ENCODE measurements around the gene TSC22D1. TPM values are rescaled to one million over a fixed set of nuclear protein-coding genes. Genes with fewer than 3 reads are reported as not detected.
"Not testable (repeated sequence)": the region's sequence is repeated elsewhere in the genome, so short reads cannot be mapped to it uniquely, and the experiment has no call there.

TSC22D1 gene
- total RNA-seq, 2 experiments from 2014 or later = 5.9 to 6.8 TPM

DNA sequence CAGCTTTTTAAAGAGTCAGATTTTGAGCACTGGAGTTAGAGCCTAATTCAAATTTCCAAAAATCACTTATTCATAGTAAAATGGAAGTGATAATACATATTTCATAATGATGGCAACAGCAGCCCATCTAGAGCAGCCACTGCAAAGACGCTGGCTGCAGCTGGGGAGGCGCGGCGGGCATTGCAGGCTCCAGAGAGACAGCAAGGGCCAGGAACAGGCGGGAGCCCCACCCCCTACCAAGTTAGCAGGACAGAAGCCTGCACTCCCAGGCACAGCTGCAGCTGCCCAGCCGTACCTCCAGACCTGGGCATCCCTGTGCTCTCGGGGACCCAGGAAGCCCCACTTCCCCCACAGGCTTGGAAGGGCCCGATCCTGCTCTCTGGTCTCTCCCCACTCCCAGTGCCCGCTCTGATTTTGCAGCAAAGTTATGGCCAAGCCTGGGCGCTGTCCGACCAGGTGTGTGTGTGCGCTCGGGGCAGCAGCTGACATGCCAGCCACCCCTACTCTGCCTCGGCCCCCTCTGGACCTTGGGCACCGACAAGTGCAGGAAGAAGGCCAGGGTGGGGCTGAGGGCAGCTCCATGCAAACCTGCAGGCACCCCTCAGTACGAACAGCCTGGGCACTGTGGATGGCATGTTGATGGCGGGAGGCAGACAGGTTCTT is 117.7 kb downstream of the TSC22D1 start:
- POLR2A ChIA-PET = no interaction called here
- CTCF ChIA-PET = interaction anchor here (1.1 kb wide), 1 partner anchor 24 kb away, joined by 3 read pairs; no protein-coding TSS in a partner anchor

GRCh38 chr13:44456212-44456611 is 119.9 kb downstream of the TSC22D1 start:
- POLR2A ChIA-PET = not testable (repeated sequence)
- CTCF ChIA-PET = interaction anchor here (0.5 kb wide), 1 partner anchor 197 kb away, joined by 3 read pairs; no protein-coding TSS in a partner anchor

- ChIA-PET CTCF (interaction anchor here (0.5 kb wide), 1 partner anchor 197 kb away, joined by 3 read pairs; no protein-coding TSS in a partner anchor), POLR2A (no interaction called here)
Observed at GRCh38 chr13:44455769-44456168, 120.4 kb downstream of the TSC22D1 start.

DNA sequence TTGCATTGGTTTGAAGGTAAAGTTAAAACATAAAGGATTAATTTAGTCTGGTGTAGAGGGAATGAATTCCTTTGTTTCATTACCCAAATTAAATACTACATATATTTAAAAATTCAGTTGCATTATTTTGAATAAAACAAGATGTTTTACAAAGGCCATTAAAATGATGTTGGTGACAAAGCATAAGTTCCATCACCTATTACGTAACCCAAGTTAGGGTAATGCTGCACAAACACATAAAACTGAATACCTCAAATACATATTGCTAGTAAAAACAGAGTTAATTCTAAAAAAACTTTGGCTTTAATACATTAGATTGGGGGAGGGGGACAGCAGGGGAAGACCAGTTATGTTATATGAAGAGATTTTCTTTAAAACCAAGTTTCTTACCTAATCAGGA is 122.2 kb downstream of the TSC22D1 start:
- CTCF ChIA-PET = no interaction called here
- POLR2A ChIA-PET = no interaction called here

DNA sequence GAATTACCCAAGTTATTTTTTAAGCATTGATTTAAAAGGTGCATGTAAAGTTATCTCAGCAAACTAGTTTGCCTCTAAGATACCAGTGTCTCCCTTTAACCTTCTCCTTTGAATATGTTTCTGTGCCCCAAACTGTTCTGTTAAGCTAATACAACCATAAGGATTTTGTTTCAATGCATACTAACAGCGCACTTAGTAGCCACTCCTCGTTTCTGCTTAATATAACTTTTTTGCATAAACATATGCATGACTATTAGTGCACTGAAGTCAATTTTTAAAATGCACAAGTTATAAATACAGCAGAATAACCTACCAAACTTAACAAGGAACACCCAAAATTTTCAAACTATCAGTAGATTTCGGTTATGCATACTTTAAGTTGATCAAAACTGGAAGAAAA is 123.1 kb downstream of the TSC22D1 start:
- POLR2A ChIA-PET = no interaction called here
- CTCF ChIA-PET = no interaction called here

GRCh38 chr13:44452418-44452817 is 123.7 kb downstream of the TSC22D1 start:
- POLR2A ChIA-PET = no interaction called here

GRCh38 chr13:44451651-44452050 is 124.5 kb downstream of the TSC22D1 start:
- CTCF ChIA-PET = no interaction called here
- POLR2A ChIA-PET = no interaction called here

More at GRCh38 chr13:44452418-44452817, 123.7 kb downstream of the TSC22D1 start:
- CTCF ChIA-PET = no interaction called here

GRCh38 chr13:44451126-44451525 is 125.0 kb downstream of the TSC22D1 start:
- CTCF ChIA-PET = no interaction called here
- POLR2A ChIA-PET = no interaction called here

DNA sequence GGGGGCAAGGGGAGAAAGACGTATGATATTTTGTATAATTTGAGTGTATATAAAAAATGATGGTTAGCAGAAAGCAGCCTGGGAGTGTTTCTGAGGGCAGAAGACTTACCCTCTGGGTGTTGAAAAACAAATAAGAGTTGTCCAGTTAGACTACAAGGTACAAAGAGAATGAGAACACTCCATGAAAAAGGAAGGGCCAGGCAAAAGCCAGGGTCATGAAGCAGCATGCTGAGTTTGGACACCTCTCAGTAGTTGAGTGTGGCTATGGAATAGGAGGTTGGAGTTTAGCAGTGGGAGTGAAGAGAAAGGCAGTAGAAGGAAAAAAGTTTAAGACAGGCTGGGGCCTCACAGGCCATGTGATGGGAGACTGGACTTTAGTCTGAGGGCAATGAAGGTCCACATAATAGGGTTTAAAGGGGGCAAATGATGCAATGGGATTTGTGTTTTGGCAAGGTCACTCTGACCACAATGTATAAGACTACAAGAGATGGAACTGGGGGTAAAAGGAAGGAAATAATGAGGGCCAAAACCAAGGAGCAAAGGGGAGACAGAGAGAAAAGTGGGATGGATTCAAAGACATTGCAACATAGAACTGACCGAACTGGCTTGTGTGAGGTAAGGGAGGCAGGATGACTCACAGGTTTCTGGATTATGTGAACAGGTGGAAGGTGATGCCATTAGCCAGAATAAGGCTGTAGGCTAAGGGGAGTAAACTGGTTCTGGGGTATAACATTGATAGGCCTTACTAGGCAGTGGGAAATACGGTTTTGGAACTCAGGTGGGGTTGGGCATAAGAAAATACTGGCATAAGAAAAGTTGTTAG is 125.9 kb downstream of the TSC22D1 start:
- POLR2A ChIA-PET = no interaction called here
- CTCF ChIA-PET = no interaction called here

- ChIA-PET POLR2A (no interaction called here), CTCF (interaction anchor here (1.2 kb wide), 1 partner anchor 11 kb away, joined by 3 read pairs; no protein-coding TSS in a partner anchor)
Observed at GRCh38 chr13:44448875-44449274, 127.3 kb downstream of the TSC22D1 start.

GRCh38 chr13:44448373-44448772 is 127.8 kb downstream of the TSC22D1 start:
- ChIA-PET POLR2A (no interaction called here), CTCF (interaction anchor here (1.2 kb wide), 1 partner anchor 11 kb away, joined by 3 read pairs; no protein-coding TSS in a partner anchor)

- ChIA-PET POLR2A (no interaction called here), CTCF (no interaction called here)
Observed at GRCh38 chr13:44447783-44448321, 128.3 kb downstream of the TSC22D1 start.

- CTCF ChIA-PET = interaction anchor here (1.3 kb wide), 1 partner anchor 534 kb away, joined by 3 read pairs; no protein-coding TSS in a partner anchor
Observed at GRCh38 chr13:44440046-44440608, 136.0 kb downstream of the TSC22D1 start.

GRCh38 chr13:44439452-44440024 is 136.6 kb downstream of the TSC22D1 start:
- ChIA-PET CTCF (interaction anchor here (1.0 kb wide), 1 partner anchor 531 kb away, joined by 6 read pairs; no protein-coding TSS in a partner anchor), POLR2A (no interaction called here)

More at GRCh38 chr13:44440046-44440608, 136.0 kb downstream of the TSC22D1 start:
- POLR2A ChIA-PET = no interaction called here

DNA sequence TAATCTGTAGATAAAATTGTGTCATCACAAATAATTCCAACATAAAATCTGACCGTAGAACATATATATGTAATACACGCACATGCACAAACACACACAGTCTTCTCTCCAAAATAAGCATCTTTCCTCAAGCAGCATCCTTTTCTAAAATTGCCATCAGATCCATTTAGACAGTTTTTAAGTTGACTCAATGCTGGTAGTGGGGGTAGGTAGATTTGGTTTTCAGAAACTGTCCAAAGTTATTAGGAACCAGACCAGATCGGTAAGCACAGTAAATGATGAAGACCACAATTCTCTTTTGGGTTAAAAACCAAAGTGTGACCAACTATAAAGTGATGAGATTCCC is 137.9 kb downstream of the TSC22D1 start:
- CTCF ChIA-PET = interaction anchor here (0.7 to 1.0 kb wide), 4 partner anchors 13 to 530 kb away, joined by 3 to 6 read pairs (median 3); no protein-coding TSS in a partner anchor
- POLR2A ChIA-PET = no interaction called here

- ChIA-PET CTCF (interaction anchor here (0.7 to 2.0 kb wide), 7 partner anchors 9 to 530 kb away, joined by 3 to 6 read pairs (median 3); no protein-coding TSS in a partner anchor), POLR2A (no interaction called here)
Observed at GRCh38 chr13:44437356-44438233, 138.5 kb downstream of the TSC22D1 start.

DNA sequence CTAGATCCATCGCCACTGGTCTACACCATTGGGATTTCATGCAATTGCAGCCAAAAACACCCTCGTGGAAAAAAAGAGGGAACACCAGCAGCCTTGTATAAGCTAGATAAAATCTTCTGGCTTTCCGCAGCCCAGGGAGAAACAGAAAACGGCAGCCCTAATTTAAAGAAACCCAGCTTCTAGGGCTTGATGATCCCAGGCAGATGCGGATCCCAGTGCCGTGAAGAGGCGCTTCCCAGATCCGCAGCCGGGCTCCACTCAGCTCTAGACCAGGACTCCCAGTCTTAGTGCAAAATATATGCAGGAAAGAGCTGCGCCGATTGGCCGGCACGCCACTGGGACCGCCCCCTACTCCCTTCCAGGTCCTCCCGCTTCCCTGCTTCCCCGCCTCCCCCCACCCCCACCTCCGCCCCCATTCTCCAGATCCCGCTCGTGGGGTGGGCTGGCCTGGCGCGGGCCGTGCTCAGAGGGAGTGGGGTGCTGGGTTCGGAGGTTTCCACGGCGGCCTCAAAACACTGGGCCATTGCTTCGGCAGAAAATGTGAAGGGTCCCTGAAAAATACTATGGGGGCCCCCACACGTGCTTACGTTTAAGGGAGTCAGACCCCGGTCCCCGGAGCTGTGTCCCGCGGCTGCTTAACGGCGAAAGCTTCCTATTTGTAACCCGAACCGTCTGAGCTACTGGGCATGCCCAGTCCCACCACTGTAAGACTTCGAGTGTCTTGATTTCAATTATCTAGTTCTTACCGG is 139.4 kb downstream of the TSC22D1 start:
- ChIA-PET POLR2A (no interaction called here), CTCF (interaction anchor here (1.3 to 2.0 kb wide), 4 partner anchors 9 to 529 kb away, joined by 3 to 6 read pairs (median 4); no protein-coding TSS in a partner anchor)

GRCh38 chr13:44435919-44436510 is 140.1 kb downstream of the TSC22D1 start:
- ChIA-PET CTCF (interaction anchor here (1.4 to 2.0 kb wide), 2 partner anchors 244 to 528 kb away, joined by 5 to 6 read pairs; no protein-coding TSS in a partner anchor), POLR2A (no interaction called here)
